Measurements from ENCODE around the gene CROCC2. TPM values are rescaled to one million over a fixed set of nuclear protein-coding genes. Genes with fewer than 3 reads are reported as not detected.

CROCC2 gene
- total RNA-seq, 1 donor from 2014 or later: 2.9 TPM

GRCh38 chr2:240981871-240982800, 76.0 kb downstream of the CROCC2 start:
- H3K9me3 ChIP-seq: no peaks in the 10 kb centered on the region
- H3K36me3 ChIP-seq: no peaks in the 10 kb centered on the region
- H3K4me3 ChIP-seq: no peak overlapping the region
- DNase-seq (ENCODE audit: low spot score in 2 of 2): peak; percentile 6 to 58
- no peaks in the 10 kb centered on the region for H3K27me3 ChIP-seq
- peaks cover 6 to 16% of the 10 kb centered on the region in 2 donors for H3K4me1 ChIP-seq
- no peak overlapping the region for H3K27ac ChIP-seq
- TF ChIP-seq CTCF (IDR thresholded peaks at IDR 0.05): no peak
- intact Hi-C loops (cut with DNase I): no loop called here

- Histone ChIP-seq H3K9me3 (no peaks in the 10 kb centered on the region), H3K27me3 (no peaks in the 10 kb centered on the region), H3K4me3 (no peak overlapping the region), H3K36me3 (no peaks in the 10 kb centered on the region), H3K4me1 (peaks cover 12 to 23% of the 10 kb centered on the region in 2 donors), H3K27ac (no peak overlapping the region)
- intact Hi-C loops (cut with DNase I): no loop called here
- TF ChIP-seq CTCF (IDR thresholded peaks at IDR 0.05): no peak
- peak; percentile 6 to 58 for DNase-seq (ENCODE audit: low spot score in 2 of 2)
Observed at GRCh38 chr2:240982821-240983281, 76.7 kb downstream of the CROCC2 start.

- peak; percentile 54 to 73 (median 61) for TF ChIP-seq CTCF (IDR thresholded peaks at IDR 0.05)
- H3K36me3 ChIP-seq: no peaks in the 10 kb centered on the region
- H3K4me1 ChIP-seq: peaks cover 16 to 30% of the 10 kb centered on the region in 2 donors
- H3K27me3 ChIP-seq: no peaks in the 10 kb centered on the region
- H3K4me3 ChIP-seq: no peak overlapping the region
- peak; percentile 7 to 58 for DNase-seq (ENCODE audit: low spot score in 2 of 2)
- H3K9me3 ChIP-seq: no peaks in the 10 kb centered on the region
- no peak overlapping the region for H3K27ac ChIP-seq
- intact Hi-C loops (cut with DNase I): no loop called here
Observed at GRCh38 chr2:240983361-240983995, 77.3 kb downstream of the CROCC2 start.

- Histone ChIP-seq H3K9me3 (no peaks in the 10 kb centered on the region), H3K27ac (no peak overlapping the region), H3K36me3 (no peaks in the 10 kb centered on the region), H3K4me1 (peaks cover 16 to 35% of the 10 kb centered on the region in 2 donors), H3K27me3 (no peaks in the 10 kb centered on the region), H3K4me3 (no peak overlapping the region)
- DNase-seq (ENCODE audit: low spot score in 2 of 2): peak; percentile 1 to 55
- intact Hi-C loops (cut with DNase I): no loop called here
- no peak for TF ChIP-seq CTCF (IDR thresholded peaks at IDR 0.05)
Observed at GRCh38 chr2:240983996-240984498, 77.9 kb downstream of the CROCC2 start.

- Histone ChIP-seq H3K9me3 (no peaks in the 10 kb centered on the region), H3K4me1 (peaks cover 18 to 44% of the 10 kb centered on the region in 2 donors), H3K27me3 (no peaks in the 10 kb centered on the region), H3K4me3 (no peak overlapping the region), H3K36me3 (no peaks in the 10 kb centered on the region), H3K27ac (peak overlapping the region; percentile 55 to 65)
- no peak for TF ChIP-seq CTCF (IDR thresholded peaks at IDR 0.05)
- intact Hi-C loops (cut with DNase I): no loop called here
- peak; percentile 5 to 62 for DNase-seq (ENCODE audit: low spot score in 2 of 2)
Observed at GRCh38 chr2:240985881-240986786, 80.0 kb downstream of the CROCC2 start.

Measured in ascending aorta (tissue), 2 donors.